ENCODE data around the gene PPP6R2. TPM values are rescaled to one million over a fixed set of nuclear protein-coding genes. Genes with fewer than 3 reads are reported as not detected.

The PPP6R2 gene
- total RNA-seq, 3 donors from 2014 or later (not counting 1 experiment from before 2014, with no cell fraction given), result 76.0 to 103 (median 78.1) TPM

DNA sequence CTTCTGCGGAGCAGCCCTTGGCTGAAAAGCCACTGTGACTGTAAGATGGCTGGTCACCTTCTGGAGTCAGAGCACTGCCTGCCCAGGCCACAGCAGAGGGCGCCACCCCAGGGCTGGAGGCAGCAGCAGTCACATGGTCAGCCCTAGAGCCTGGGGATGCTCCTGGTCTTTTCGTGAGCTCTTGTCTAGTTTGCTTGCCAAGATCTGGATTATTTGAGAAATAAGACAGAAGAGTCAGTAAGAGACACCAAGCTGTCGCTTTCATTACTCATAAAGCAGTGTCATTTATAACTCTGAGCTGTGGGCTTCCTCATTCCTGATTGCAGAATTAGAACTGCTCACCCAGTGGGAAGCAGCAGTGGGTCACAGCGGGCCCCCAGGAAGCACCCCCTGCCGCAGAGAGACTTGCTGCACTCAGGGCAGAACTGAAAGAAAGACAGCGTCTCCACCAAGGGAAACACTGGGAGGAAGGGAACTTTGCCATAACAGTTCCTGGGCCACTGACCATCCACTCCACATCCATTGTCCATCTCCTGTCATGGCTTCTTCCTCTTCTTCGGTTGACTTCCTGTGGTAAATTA, 56.7 kb downstream of the PPP6R2 start:
- H3K4me3 Mint-ChIP-seq, result peak overlapping the region; percentile 68
- H3K36me3 Mint-ChIP-seq, result no peaks in the 10 kb centered on the region
- peaks cover 41% of the 10 kb centered on the region for H3K4me1 ChIP-seq (ENCODE audit: control insufficient read depth, insufficient read depth, low read length)
- peaks cover 11% of the 10 kb centered on the region for H3K36me3 ChIP-seq (ENCODE audit: control insufficient read depth, insufficient read depth, low read length)
- ATAC-seq, result peak; percentile 56 to 82 (median 76)
- no peaks in the 10 kb centered on the region for H3K9me3 Mint-ChIP-seq
- H3K4me1 Mint-ChIP-seq, result peaks cover 56 to 58% of the 10 kb centered on the region in 2 donors
- 45% methylated on average over 7 of the region's 8 CpGs for WGBS (ENCODE audit: insufficient coverage)
- peak overlapping the region; percentile 89 to 93 for H3K27ac Mint-ChIP-seq
- no peaks in the 10 kb centered on the region for H3K9me3 ChIP-seq (ENCODE audit: control insufficient read depth, insufficient read depth, low read length)
- TF ChIP-seq, protein P1, sequence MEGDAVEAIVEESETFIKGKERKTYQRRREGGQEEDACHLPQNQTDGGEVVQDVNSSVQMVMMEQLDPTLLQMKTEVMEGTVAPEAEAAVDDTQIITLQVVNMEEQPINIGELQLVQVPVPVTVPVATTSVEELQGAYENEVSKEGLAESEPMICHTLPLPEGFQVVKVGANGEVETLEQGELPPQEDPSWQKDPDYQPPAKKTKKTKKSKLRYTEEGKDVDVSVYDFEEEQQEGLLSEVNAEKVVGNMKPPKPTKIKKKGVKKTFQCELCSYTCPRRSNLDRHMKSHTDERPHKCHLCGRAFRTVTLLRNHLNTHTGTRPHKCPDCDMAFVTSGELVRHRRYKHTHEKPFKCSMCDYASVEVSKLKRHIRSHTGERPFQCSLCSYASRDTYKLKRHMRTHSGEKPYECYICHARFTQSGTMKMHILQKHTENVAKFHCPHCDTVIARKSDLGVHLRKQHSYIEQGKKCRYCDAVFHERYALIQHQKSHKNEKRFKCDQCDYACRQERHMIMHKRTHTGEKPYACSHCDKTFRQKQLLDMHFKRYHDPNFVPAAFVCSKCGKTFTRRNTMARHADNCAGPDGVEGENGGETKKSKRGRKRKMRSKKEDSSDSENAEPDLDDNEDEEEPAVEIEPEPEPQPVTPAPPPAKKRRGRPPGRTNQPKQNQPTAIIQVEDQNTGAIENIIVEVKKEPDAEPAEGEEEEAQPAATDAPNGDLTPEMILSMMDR (IDR thresholded peaks at IDR 0.05), result peak; percentile 24
- H3K4me3 ChIP-seq (ENCODE audit: low read length), result no peak overlapping the region
- H3K27me3 Mint-ChIP-seq (ENCODE audit: low read depth in 2 of 2), result no peaks in the 10 kb centered on the region
- intact Hi-C loops (cut with micrococcal nuclease), result no loop called here
- peak; percentile 33 to 51 for DNase-seq
- H3K27me3 ChIP-seq (ENCODE audit: control insufficient read depth, insufficient read depth, low read length), result no peaks in the 10 kb centered on the region
- peak overlapping the region; percentile 56 for H3K27ac ChIP-seq (ENCODE audit: low read length)

DNA sequence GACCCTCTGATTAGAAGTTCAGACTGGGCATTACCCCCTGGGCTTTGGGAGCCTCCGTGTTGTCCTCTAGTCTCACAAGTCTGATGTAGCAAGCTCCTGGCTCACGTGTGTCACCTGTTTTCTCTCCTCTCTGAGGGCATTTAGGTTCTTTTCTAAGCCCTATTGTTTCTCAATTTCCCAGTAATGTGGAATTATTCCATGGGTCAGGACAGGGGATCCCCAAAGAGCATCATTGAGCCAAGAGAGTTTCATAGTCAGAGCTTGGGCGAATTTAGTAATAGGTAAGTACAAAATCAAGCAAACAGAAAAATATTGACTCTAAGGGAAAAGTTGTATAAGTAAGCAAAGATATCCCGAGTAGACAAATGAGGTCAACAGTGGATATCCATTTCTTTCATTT, 57.3 kb downstream of the PPP6R2 start:
- H3K27me3 Mint-ChIP-seq (ENCODE audit: low read depth in 2 of 2), result no peaks in the 10 kb centered on the region
- H3K4me3 Mint-ChIP-seq, result peak overlapping the region; percentile 68
- Histone ChIP-seq H3K4me1 (ENCODE audit: control insufficient read depth, insufficient read depth, low read length) (peaks cover 43% of the 10 kb centered on the region), H3K27me3 (ENCODE audit: control insufficient read depth, insufficient read depth, low read length) (no peaks in the 10 kb centered on the region), H3K4me3 (ENCODE audit: low read length) (no peak overlapping the region), H3K9me3 (ENCODE audit: control insufficient read depth, insufficient read depth, low read length) (no peaks in the 10 kb centered on the region), H3K27ac (ENCODE audit: low read length) (peak overlapping the region; percentile 56), H3K36me3 (ENCODE audit: control insufficient read depth, insufficient read depth, low read length) (peaks cover 8% of the 10 kb centered on the region)
- no peaks in the 10 kb centered on the region for H3K9me3 Mint-ChIP-seq
- intact Hi-C loops (cut with micrococcal nuclease), result no loop called here
- TF ChIP-seq, protein P1 (IDR thresholded peaks at IDR 0.05), result no peak
- peaks cover 55 to 57% of the 10 kb centered on the region in 2 donors for H3K4me1 Mint-ChIP-seq
- H3K27ac Mint-ChIP-seq, result peak overlapping the region; percentile 89 to 93
- no peaks in the 10 kb centered on the region for H3K36me3 Mint-ChIP-seq
- 75% methylated on average over 4 of the region's 4 CpGs for WGBS (ENCODE audit: insufficient coverage)
- no peak for DNase-seq
- ATAC-seq, result no peak

DNA sequence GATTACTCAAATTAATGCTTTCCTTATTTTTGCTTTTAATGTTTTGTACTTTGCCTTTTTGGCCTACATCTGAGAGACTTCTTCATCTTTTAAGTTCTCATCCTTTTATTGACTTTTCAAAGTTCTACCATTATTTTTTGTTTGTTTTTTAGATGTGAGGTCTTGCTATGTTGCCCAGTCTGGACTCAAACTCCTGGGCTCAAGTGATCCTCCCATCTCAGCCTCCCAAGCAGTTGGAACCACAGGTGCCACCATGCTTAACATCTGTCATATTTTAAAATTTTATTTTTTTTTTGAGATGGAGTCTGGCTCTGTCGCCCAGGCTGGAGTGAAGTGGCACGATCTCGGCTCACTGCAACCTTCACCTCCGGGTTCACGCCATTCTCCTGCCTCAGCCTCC, 57.8 kb downstream of the PPP6R2 start:
- H3K36me3 Mint-ChIP-seq, result no peaks in the 10 kb centered on the region
- TF ChIP-seq, protein P1 (IDR thresholded peaks at IDR 0.05), result no peak
- ATAC-seq (no peak), DNase-seq (no peak)
- no peaks in the 10 kb centered on the region for H3K9me3 Mint-ChIP-seq
- Histone ChIP-seq H3K27me3 (ENCODE audit: control insufficient read depth, insufficient read depth, low read length) (no peaks in the 10 kb centered on the region), H3K36me3 (ENCODE audit: control insufficient read depth, insufficient read depth, low read length) (peaks cover 8% of the 10 kb centered on the region), H3K27ac (ENCODE audit: low read length) (no peak overlapping the region), H3K4me3 (ENCODE audit: low read length) (no peak overlapping the region), H3K4me1 (ENCODE audit: control insufficient read depth, insufficient read depth, low read length) (peaks cover 43% of the 10 kb centered on the region), H3K9me3 (ENCODE audit: control insufficient read depth, insufficient read depth, low read length) (no peaks in the 10 kb centered on the region)
- H3K27me3 Mint-ChIP-seq (ENCODE audit: low read depth in 2 of 2), result no peaks in the 10 kb centered on the region
- H3K27ac Mint-ChIP-seq, result peak overlapping the region; percentile 89 to 93
- intact Hi-C loops (cut with micrococcal nuclease), result no loop called here
- H3K4me3 Mint-ChIP-seq, result peak overlapping the region; percentile 9
- peaks cover 55 to 62% of the 10 kb centered on the region in 2 donors for H3K4me1 Mint-ChIP-seq
- WGBS (ENCODE audit: insufficient coverage), result 90% methylated on average over 5 of the region's 5 CpGs

DNA sequence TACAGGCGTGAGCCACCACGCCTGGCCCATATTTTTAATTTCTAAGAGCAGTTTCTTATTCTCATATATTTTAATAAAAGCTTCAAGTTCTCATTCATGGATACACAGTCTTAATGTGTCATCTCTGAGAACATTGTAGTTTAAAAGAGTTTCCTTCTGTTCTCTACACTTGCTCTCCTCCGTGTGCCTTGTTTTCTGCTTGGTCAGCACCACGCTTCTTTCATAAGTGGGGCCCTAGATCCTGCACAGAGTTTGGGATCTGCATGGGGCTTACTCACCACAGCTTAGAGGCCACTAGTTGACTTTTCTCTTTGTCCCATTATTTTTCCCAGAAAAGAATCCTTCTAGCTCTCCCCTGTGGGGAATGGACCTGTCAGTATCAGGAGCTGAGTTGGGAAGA, 58.8 kb downstream of the PPP6R2 start:
- peak overlapping the region; percentile 13 to 93 for H3K27ac Mint-ChIP-seq

More for the DNA sequence above, 58.8 kb downstream of the PPP6R2 start:
- no peaks in the 10 kb centered on the region for H3K9me3 ChIP-seq (ENCODE audit: control insufficient read depth, insufficient read depth, low read length)
- H3K4me3 Mint-ChIP-seq, result peak overlapping the region; percentile 35
- H3K4me1 Mint-ChIP-seq, result peaks cover 50 to 59% of the 10 kb centered on the region in 2 donors
- H3K36me3 Mint-ChIP-seq, result no peaks in the 10 kb centered on the region
- H3K27me3 Mint-ChIP-seq (ENCODE audit: low read depth in 2 of 2), result no peaks in the 10 kb centered on the region
- ATAC-seq (no peak), DNase-seq (no peak)
- peaks cover 7% of the 10 kb centered on the region for H3K36me3 ChIP-seq (ENCODE audit: control insufficient read depth, insufficient read depth, low read length)
- no peak overlapping the region for H3K4me3 ChIP-seq (ENCODE audit: low read length)
- WGBS (ENCODE audit: insufficient coverage), result 99% methylated on average over 4 of the region's 4 CpGs
- intact Hi-C loops (cut with micrococcal nuclease), result no loop called here
- no peaks in the 10 kb centered on the region for H3K9me3 Mint-ChIP-seq
- H3K27me3 ChIP-seq (ENCODE audit: control insufficient read depth, insufficient read depth, low read length), result no peaks in the 10 kb centered on the region
- peaks cover 36% of the 10 kb centered on the region for H3K4me1 ChIP-seq (ENCODE audit: control insufficient read depth, insufficient read depth, low read length)
- TF ChIP-seq, protein P1 (IDR thresholded peaks at IDR 0.05), result no peak
- no peak overlapping the region for H3K27ac ChIP-seq (ENCODE audit: low read length)

Measured in natural killer cell (primary cell).